Mammary epithelial cell (primary cell): Measurements from ENCODE around the gene CMYA5.

Source experiments
- CTCF ChIP-seq, 2 donors: IDR thresholded peaks in 1 of 2; conservative IDR thresholded peaks in 1 of 2; 2 replicates each; pipeline ENCODE4 v1.5.1; 2011 to 2012; ENCODE audit warnings: inconsistent platforms in 2 of 2, low read length in 2 of 2, mild to moderate bottlenecking in 2 of 2, control low read depth in 1 of 2, low read depth in 1 of 2; ENCODE audit not compliant: insufficient read depth in 1 of 2; ENCODE audit errors: extremely low read depth in 1 of 2
- EZH2 ChIP-seq: IDR thresholded peaks from 2 replicates; pipeline ENCODE4 v1.6.1; 2012; ENCODE audit warnings: low read length, inconsistent platforms, borderline replicate concordance

DNA sequence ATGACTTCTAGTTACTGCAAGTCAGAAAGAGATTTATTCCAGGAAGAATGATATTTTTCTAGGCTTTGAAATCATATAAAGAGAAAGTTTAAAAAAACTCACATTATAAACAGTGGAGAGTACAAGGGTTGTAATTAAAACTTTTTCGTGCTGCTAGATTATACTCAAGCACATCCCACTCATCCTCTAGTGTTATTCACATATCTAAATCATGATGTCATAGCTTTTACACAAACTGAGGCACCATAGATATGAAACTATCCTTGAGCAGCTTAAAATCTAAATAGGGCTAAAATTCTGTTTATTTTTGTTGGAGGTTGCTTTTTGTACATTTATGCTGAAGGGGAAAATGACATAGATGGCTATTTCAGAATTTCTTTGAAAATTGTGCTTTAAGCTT lies 47.4 kb upstream of the CMYA5 start:
- no peak for TF ChIP-seq CTCF (conservative IDR thresholded peaks at IDR 0.05 in 1 of 2, IDR thresholded peaks at IDR 0.05 in 1 of 2; ENCODE audit: extremely low read depth in 1 of 2, insufficient read depth in 1 of 2, low read depth in 1 of 2, low read length in 2 of 2)
- TF ChIP-seq EZH2: no peak
